HG02610 (cell line): ENCODE data around the gene RTEL1.

Source experiments
- ATAC-seq: cut with Tn5 transposase; IDR thresholded peaks from one replicate; pipeline ENCODE4 v1.9.1; 2021; ENCODE audit warnings: mild to moderate bottlenecking, moderate library complexity; ENCODE audit not compliant: unreplicated experiment

RTEL1 gene

DNA sequence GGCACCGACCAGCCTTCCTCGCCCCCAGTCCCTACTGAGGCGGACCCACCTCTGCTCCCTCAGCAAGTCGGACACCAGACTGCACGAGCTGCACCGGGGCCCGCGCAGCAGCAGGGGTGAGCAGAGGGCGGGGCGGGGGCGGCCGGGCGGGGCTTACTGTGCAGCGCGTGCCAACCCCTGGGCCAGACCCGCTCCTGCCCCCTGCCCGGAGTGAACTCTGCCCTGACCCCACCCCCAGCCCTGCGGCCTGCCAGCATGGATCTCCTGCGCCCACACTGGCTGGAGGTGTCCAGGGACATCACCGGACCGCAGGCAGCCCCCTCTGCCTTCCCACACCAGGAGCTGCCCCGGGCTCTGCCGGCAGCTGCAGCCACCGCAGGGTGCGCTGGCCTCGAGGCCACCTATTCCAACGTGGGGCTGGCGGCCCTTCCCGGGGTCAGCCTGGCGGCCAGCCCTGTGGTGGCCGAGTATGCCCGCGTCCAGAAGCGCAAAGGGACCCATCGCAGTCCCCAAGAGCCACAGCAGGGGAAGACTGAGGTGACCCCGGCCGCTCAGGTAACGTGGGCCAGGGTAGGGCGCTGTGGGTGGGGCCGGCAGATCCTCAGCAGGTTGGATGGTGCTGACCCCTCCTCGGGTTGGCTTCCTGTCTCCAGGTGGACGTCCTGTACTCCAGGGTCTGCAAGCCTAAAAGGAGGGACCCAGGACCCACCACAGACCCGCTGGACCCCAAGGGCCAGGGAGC lies 80.0 kb downstream of the RTEL1 start:
- ATAC-seq = no peak

DNA sequence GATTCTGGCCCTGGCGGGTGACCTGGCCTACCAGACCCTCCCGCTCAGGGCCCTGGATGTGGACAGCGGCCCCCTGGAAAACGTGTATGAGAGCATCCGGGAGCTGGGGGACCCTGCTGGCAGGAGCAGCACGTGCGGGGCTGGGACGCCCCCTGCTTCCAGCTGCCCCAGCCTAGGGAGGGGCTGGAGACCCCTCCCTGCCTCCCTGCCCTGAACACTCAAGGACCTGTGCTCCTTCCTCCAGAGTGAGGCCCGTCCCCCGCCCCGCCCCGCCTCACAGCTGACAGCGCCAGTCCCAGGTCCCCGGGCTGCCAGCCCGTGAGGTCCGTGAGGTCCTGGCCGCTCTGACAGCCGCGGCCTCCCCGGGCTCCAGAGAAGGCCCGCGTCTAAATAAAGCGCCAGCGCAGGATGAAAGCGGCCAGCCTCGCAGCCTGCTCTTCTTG lies 80.6 kb downstream of the RTEL1 start:
- no peak for ATAC-seq

DNA sequence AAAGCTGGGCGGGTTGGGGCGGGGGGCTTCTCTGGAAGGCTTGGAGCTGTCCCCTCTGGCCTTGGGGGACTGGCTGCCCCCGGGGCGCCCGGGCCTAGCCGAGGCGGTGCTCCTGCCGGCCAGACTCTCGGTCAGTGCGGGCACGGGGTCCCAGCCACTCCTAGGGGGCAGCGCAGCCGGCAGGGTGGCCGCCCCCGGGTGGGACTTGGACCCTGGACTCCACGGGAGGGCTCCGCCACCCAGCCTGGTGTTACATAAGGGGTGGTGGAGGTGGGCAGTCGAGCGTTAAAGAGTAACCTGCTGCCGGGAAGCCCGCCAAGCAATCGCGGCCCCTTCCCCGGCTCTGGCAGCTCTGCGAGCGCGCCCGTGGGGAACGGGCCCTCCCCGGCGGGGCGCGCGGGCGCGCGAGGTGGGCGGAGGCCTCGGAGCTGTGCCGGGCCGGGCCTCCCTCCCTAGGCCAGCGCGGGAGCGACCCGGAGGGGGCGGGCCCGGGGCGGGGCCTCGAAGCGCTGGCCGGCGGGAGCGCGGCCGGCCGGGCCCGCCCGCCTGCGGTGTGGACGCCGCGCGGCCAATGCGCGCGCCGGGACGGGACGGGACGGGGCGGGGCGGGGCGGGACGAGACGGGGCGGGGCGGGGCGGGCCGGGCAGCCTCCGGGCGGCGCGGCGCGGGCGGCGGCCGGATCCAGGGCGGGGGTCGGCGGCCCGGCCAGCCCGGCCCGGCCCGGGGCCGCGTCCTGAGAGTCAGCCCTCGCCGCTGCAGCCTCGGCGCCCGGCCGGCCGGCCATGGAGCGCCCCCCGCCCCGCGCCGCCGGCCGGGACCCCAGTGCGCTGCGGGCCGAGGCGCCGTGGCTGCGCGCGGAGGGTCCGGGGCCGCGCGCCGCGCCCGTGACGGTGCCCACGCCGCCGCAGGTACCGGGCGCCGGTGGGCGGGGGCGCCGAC lies 81.3 kb downstream of the RTEL1 start, which contains the start of gene SLC2A4RG:
SLC2A4RG (plus strand) TSS at position 647 of the 940 bp plus-strand sequence; CDS start at position 784, 137 bp downstream.
- ATAC-seq = peak; percentile 48

DNA sequence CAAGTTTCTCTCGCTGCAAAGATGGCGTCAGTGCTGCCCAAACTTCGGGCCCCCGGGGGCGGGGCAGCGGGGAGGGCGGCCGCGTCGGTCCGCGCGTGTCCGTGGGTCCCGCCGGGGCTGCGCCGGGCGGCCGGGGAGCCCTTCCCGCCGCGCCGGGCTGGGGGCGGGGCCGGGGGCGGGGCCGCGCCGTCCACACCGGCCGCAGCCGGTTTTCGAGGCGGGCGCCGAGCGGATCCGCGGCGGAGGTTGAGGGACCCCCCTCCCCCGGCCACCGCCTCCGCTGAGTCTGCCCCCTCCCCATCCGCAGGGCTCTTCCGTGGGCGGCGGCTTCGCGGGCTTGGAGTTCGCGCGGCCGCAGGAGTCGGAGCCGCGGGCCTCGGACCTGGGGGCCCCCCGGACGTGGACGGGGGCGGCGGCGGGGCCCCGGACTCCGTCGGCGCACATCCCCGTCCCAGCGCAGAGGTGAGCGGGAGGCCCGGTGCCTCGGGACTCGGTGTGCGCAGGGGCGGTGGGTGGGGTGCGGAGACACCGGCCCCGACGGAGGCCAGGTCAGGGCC lies 82.0 kb downstream of the RTEL1 start:
- ATAC-seq = peak; percentile 20

DNA sequence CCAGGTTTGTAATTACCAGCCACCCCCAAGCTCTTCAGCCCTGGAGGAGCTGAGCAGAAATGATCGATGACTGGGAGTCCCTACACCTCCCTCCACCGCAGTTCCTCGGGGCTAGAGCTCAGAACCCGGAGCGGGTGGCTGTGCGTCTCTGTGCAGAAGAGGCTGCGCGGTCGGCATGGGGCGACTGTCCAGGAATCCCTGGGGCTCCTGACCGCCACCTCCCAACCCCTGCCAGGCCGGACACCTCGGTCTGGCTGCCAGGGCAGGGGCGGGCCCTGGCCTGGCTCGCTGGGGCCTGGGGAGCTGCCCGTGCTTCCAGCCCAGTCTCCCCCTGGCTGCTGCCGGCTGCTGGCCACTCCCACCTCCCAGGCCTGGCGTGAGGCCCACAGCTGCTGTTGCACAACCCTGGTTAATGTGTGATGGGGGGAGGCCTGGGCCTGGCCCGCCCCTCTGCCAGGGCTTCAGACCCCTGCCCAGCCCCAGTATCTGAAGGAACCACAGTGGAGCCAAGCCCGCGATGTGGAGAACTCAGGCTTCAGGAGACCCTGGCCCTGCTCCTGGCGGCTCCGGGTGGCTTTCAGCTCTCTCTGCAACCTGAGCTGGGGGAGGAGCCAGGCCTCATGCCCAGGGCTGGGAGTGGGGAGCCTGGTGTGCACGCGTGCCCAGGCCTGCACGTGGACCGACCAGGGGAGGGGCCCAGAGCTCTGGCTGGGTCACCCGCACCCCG lies 82.7 kb downstream of the RTEL1 start:
- no peak for ATAC-seq

DNA sequence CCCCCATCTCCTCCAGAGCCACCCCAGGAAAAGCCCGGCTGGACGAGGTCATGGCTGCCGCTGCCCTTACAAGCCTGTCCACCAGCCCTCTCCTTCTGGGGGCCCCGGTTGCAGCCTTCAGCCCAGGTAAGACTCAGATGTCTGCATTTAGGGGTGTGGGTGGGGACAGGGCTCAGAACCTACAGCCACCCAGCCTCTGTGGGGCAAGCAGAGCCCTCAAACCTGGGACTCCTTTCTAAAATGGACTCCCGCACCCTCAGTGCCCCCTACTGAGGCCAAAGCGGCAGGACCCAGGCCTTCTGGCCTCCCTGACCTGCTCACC lies 83.2 kb downstream of the RTEL1 start:
- no peak for ATAC-seq

DNA sequence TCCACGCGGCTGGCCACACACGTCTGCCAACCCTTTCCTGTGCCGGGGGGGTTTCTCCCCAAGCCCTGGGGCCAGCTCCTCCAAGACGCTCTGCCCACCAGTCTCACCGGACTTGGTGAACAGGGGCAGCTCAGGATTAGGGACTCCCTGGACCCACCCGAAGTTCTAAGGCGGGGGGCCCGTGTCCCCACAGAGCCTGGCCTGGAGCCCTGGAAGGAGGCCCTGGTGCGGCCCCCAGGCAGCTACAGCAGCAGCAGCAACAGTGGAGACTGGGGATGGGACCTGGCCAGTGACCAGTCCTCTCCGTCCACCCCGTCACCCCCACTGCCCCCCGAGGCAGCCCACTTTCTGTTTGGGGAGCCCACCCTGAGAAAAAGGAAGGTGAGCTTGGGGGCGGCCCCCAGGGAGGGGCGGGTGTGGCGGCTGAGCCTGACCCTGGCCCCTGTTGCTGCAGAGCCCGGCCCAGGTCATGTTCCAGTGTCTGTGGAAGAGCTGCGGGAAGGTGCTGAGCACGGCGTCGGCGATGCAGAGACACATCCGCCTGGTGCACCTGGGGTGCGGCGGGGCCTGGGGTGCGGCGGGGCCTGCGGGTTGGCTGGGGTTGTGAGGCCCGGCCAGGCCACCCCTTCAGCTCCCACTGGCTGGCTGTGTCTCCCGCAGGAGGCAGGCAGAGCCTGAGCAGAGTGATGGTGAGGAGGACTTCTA lies 83.7 kb downstream of the RTEL1 start:
- ATAC-seq = no peak

GRCh38 chr20:63742381-63743024 lies 84.4 kb downstream of the RTEL1 start:
- ATAC-seq = no peak

DNA sequence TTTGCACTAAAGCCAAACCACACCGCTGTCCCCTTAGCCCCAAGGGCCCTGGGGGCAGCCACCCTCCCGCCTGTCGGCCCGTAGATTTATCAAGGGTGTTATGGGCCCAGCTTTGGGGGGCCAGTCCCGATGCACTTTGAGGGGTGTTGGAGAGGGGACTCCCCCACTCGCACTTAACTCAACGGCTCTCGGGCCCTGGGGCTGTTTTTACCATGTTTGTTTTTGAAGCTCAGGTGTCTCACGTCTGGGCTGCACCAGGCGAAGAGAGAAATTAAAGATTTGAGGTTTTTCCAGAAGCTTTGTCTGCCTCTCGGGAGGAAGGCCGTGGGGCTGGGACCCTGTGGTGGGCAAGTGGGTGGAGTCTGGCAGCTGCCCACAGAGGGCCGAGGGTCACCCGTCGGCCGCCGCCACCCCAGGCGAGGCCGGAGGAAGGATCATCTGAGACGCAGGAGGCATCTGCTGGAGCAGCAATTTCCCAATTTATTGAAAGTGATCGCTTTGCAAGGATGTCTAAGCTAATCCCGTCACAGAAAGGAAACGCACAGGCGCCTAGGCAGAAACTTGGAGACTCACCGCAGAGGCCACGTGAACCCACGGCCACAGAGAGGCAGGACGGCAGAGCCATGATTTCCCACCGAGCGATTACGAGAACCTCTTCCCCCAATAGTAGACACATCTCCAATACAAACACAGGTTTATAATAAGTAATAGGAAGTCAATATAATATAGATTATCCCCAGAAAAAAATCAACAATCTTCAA lies 85.3 kb downstream of the RTEL1 start:
- no peak for ATAC-seq

GRCh38 chr20:63744158-63744557 lies 86.0 kb downstream of the RTEL1 start:
- no peak for ATAC-seq

DNA sequence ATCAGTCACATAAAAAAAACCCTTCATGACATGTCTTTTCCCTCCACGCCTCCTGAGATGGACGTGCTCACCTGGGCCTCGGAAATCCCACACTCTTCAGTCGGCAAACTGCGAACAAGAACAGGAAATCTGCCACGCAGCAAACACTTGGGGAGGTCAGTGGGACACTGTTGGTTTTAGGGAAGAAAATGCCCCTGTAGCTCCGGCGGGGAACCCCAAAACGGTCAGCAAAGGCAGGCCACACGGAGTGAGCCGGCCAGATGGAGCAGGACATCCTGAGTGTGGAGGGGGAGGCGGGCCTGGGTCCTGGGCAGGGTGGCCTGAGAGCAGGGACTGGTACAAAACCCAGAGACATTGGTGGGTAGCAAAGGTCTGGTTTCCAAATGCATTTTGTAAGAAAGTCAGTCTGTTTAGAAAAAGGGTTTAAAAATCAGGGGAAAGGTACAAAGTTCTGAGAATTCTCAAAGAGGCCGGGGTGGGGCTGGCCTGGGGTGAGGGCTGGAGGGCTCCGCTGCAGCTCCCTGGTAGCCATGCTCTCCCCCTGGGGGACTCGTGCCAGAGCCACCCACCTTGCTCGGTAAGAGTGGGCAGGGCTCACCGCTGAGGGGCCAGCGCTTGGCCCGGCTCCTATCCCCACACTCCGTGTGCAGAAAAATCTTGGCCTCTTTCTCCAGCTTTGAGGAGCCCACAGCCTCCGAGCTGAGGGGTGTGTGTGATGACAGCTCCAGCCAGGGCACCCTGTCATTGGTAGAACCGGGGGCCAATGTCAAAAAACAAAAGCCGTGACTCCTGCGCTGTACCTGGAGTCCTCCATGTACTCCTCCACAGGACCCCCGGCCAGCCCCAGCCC lies 86.7 kb downstream of the RTEL1 start:
- ATAC-seq = no peak

DNA sequence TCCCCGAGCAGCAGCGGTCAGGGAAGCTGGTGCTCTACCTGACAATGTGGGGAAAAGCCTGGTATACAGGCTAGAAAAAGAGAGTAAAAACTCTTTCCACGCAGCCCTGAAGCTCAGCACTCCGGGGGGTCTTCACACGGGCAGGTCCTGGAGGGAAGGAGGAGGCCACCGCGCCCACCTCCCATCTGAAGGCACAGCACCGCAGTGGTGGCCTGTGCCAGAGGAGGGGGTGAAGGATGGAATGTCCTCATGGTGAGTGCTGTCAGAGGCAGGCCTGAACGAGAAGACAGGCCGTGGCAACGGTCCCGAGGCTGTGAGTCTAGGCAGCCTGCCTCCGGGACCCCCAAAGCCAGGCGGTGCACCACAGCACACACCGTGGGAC lies 87.3 kb downstream of the RTEL1 start:
- ATAC-seq = no peak
